Measurements from ENCODE around the gene CAT.

CAT gene

GRCh38 chr11:34416088-34416487, 22.6 kb upstream of the CAT start:
- no peak for TF ChIP-seq FOXP2 (optimal IDR thresholded peaks at IDR 0.05; ENCODE audit: borderline replicate concordance, extremely low read depth, extremely low read length, insufficient read depth)
- TF ChIP-seq TAF1 (IDR thresholded peaks at IDR 0.05; ENCODE audit: borderline replicate concordance, insufficient read depth, low read length) = no peak
- TF ChIP-seq POLR2AphosphoS5 (IDR thresholded peaks at IDR 0.05; ENCODE audit: low read depth, low read length) = no peak
- TF ChIP-seq REST (IDR thresholded peaks at IDR 0.05; ENCODE audit: insufficient read depth in 1 of 2, low read depth in 2 of 2, low read length in 2 of 2) = no peak
- TF ChIP-seq SIN3A (IDR thresholded peaks at IDR 0.05; ENCODE audit: borderline replicate concordance, insufficient read depth, low read length) = no peak

- TF ChIP-seq REST (IDR thresholded peaks at IDR 0.05; ENCODE audit: insufficient read depth in 1 of 2, low read depth in 2 of 2, low read length in 2 of 2) (no peak), SIN3A (IDR thresholded peaks at IDR 0.05; ENCODE audit: borderline replicate concordance, insufficient read depth, low read length) (no peak), POLR2AphosphoS5 (IDR thresholded peaks at IDR 0.05; ENCODE audit: low read depth, low read length) (no peak), FOXP2 (optimal IDR thresholded peaks at IDR 0.05; ENCODE audit: borderline replicate concordance, extremely low read depth, extremely low read length, insufficient read depth) (no peak), TAF1 (IDR thresholded peaks at IDR 0.05; ENCODE audit: borderline replicate concordance, insufficient read depth, low read length) (no peak)
These were observed 22.0 kb upstream of the CAT start for GRCh38 chr11:34416766-34417165.

- TF ChIP-seq TAF1 (IDR thresholded peaks at IDR 0.05; ENCODE audit: borderline replicate concordance, insufficient read depth, low read length) = no peak
- no peak for TF ChIP-seq FOXP2 (optimal IDR thresholded peaks at IDR 0.05; ENCODE audit: borderline replicate concordance, extremely low read depth, extremely low read length, insufficient read depth)
- TF ChIP-seq SIN3A (IDR thresholded peaks at IDR 0.05; ENCODE audit: borderline replicate concordance, insufficient read depth, low read length) = no peak
- no peak for TF ChIP-seq POLR2AphosphoS5 (IDR thresholded peaks at IDR 0.05; ENCODE audit: low read depth, low read length)
- TF ChIP-seq REST (IDR thresholded peaks at IDR 0.05; ENCODE audit: insufficient read depth in 1 of 2, low read depth in 2 of 2, low read length in 2 of 2) = no peak
These were observed 21.5 kb upstream of the CAT start for GRCh38 chr11:34417202-34417601.

GRCh38 chr11:34419158-34419557, 19.6 kb upstream of the CAT start:
- TF ChIP-seq POLR2AphosphoS5 (IDR thresholded peaks at IDR 0.05; ENCODE audit: low read depth, low read length) = no peak
- TF ChIP-seq SIN3A (IDR thresholded peaks at IDR 0.05; ENCODE audit: borderline replicate concordance, insufficient read depth, low read length) = no peak
- TF ChIP-seq FOXP2 (optimal IDR thresholded peaks at IDR 0.05; ENCODE audit: borderline replicate concordance, extremely low read depth, extremely low read length, insufficient read depth) = no peak
- no peak for TF ChIP-seq TAF1 (IDR thresholded peaks at IDR 0.05; ENCODE audit: borderline replicate concordance, insufficient read depth, low read length)
- TF ChIP-seq REST (IDR thresholded peaks at IDR 0.05; ENCODE audit: insufficient read depth in 1 of 2, low read depth in 2 of 2, low read length in 2 of 2) = no peak

GRCh38 chr11:34423300-34423699, 15.4 kb upstream of the CAT start:
- TF ChIP-seq SIN3A (IDR thresholded peaks at IDR 0.05; ENCODE audit: borderline replicate concordance, insufficient read depth, low read length) (no peak), POLR2AphosphoS5 (IDR thresholded peaks at IDR 0.05; ENCODE audit: low read depth, low read length) (no peak), REST (IDR thresholded peaks at IDR 0.05; ENCODE audit: insufficient read depth in 1 of 2, low read depth in 2 of 2, low read length in 2 of 2) (no peak), TAF1 (IDR thresholded peaks at IDR 0.05; ENCODE audit: borderline replicate concordance, insufficient read depth, low read length) (no peak), FOXP2 (optimal IDR thresholded peaks at IDR 0.05; ENCODE audit: borderline replicate concordance, extremely low read depth, extremely low read length, insufficient read depth) (no peak)
